GM18907 (cell line): Measurements from ENCODE around the gene PSG5.
"Not testable (repeated sequence)": the region's sequence is repeated elsewhere in the genome, so short reads cannot be mapped to it uniquely, and the experiment has no call there.

ENCODE experiments used
- ATAC-seq: cut with Tn5 transposase; IDR thresholded peaks from one replicate; pipeline ENCODE4 v1.9.1; 2021; ENCODE audit warnings: mild to moderate bottlenecking, moderate library complexity; ENCODE audit not compliant: unreplicated experiment

Gene PSG5

DNA sequence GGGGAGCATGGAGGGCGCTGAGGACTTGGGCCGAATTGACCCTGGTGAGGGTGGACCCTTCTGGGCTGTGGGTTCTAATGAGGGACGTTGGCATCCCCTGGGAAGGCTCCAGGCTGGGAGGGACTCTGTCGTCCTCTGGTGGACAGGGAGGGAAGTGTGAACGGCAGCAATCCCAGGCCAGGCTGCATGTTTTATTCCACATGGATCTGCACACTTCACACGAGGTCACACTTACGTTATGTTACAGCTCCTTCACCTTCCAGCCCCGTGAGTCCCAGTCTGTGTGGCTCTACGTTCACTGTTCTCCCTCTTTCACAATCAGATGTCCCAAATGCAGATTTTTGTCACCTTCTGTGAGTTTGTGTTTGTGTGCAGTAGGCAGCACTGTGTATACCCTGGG is 1.8 kb upstream of the PSG5 start:
- ATAC-seq: not testable (repeated sequence)

DNA sequence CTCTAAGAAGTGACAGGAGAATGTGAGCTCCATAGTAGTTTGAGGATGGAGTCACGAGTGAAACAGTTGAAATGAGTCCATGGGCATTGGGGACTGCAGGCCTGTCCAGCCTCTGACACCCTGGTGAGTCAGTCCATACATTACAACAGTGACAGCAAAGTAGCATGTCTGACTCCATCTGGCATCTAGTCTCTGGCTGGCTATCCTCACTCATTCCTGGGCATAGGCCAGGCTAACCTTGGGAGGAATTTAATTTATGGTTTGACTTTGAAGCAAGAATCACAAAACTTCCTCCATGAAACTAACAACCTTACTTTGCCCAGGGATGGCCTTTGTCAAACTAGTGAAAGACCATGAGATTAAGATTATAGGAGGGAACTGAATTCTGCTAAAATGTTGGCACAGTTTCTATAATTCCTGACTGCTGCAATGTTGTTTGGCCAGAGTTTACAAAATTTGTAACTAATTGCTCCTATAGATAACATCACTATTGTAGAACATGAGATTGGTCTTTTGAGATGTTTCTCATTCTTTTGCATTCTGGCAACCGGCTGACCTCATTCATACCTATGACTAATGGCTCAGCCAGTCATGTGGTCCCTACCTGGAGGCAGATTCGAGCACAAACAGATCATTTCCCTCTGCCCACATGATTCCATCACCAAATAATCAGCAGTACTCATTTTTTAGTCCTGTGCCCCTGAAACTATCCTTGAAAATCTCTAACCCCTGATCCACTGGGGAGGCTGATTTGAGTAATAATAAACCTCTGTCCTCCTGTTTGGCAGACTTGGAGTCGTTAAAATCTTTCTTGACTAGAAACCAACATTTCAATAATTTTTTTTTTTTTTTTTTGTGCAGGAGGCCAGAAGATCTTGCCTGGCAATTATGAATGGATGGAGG is 4.2 kb downstream of the PSG5 start:
- not testable (repeated sequence) for ATAC-seq

- not testable (repeated sequence) for ATAC-seq
These were observed 6.7 kb downstream of the PSG5 start for GRCh38 chr19:43179569-43180147.

DNA sequence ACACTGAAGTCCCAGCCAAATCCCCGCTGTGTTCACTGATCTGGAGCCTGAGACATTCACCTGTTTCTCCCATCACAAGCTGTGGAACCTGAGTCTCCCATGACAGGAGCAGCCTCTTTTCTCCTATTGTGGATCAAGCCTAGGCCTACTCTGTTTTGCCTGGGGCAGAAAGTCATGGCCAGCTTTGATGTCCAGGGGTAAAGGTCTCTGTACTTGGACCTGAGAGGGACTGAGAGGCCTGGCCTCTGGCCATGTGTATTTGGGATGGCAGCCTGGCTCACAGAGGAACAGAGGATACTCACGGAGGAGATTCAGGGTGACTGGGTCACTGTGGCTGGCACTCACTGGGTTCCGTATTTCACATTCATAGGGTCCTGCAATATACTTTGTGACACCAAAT is 7.8 kb downstream of the PSG5 start:
- not testable (repeated sequence) for ATAC-seq

DNA sequence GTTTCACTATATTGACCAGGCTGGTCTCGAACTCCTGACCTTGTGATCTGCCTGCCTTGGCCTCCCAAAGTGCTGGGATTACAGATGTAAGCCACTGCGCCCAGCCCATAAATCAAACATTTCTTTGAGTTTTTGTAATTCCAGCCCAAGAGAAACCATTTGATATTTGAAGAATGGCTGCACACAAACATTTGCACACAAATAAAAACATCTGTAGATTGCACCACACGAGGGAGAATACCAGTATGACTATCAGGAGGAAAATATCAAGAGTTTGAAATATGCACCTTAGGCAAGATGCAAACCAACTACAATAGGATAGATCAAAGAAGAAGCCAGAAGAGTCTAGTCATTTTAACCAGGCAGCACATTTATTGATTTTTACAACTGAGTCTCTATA is 20.4 kb downstream of the PSG5 start:
- ATAC-seq: not testable (repeated sequence)

DNA sequence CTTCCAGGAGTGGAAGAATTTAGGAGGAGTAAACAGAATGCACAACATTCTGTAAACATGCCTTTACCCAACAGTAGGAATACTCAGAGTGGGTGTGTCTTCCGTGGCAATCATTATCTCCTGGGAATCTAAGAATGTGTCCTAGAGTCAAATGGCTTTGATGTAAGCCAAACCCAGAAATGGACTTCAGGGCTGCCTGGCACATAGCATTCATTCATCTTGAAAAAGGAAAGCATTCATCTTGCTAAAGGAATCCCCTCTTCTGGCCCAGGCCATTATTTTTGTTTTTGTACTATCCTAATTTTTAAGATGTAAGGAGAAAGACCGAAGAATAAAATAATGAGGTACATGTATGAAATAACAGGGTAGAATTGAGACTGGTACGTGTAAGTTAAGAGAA is 23.2 kb downstream of the PSG5 start:
- not testable (repeated sequence) for ATAC-seq

DNA sequence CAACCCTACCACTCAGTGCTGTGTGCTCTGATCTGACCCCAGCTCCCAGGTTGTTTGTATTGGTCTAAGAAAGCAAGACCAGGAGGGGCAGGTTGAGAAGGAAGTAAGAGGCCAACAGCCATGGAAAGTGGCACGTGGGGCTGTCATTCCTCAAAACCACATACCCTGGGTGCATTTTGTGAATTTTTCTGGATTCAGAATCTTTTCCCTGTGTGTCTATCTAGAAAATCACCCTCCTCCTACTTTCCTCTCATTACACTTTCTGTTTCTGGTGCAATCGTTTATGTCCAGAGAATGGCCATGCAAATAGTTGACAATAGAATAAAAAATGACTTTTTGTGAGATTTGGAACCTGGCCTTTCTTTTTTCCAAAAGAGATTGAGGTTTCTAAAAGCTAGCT is 24.1 kb downstream of the PSG5 start:
- ATAC-seq: not testable (repeated sequence)

DNA sequence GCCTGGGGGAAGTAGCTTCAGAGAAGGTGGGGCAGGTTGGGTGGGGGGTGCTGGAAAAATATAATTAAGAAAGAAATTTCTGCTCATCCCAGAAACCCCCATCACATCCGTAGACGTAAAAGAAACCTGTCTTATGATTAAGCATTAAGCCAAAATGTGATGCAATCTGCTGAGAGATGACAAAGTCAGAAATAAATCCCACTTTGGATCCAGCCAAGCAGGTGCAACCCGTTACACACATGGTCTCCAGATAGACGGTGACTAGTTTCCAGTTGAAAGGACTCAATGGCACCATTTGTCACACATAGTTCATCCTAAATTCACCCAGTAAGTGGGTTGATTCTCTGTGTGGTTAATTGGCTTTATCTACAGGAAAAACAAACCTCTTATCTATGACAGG is 34.1 kb downstream of the PSG5 start:
- no peak for ATAC-seq

- not testable (repeated sequence) for ATAC-seq
These were observed 36.5 kb downstream of the PSG5 start for GRCh38 chr19:43149788-43150187.

DNA sequence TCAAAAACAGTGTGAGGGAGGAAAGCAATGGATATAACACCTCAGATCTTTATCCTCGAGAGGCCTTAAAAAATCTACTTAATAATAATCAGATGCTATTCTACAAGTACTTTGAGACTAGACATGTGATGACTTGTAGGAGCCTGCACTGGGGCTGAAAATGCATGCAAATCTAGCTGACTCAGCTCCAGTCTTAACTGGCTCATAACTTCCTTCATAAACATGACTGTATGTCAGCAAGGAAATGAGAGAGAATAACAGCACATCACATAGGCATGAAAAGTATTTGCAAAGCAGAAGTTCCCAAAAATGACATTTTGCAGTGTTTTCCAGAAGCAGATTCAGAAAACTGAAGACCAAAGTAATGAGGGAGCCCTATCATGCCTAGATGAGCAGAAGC is 38.1 kb downstream of the PSG5 start:
- ATAC-seq: no peak

DNA sequence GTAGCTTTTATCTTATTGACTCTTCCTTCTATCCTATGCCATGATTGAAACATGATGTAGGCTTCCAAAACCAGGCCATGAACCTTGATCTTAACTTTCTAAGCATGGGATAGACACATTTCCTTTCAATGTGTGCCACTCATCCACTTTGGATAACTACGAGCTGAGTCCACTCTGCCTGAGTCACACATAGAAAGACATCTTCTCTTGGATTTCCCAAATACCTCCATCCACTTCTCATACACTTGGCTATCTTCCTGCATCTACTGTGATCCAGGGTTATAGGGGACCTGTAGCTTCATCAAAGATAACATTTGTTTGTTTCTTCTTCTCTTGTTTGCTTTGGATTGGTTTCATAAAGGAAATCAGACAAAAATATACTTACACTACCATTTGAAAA is 44.6 kb downstream of the PSG5 start:
- not testable (repeated sequence) for ATAC-seq

GRCh38 chr19:43132696-43133095 is 53.6 kb downstream of the PSG5 start:
- no peak for ATAC-seq

DNA sequence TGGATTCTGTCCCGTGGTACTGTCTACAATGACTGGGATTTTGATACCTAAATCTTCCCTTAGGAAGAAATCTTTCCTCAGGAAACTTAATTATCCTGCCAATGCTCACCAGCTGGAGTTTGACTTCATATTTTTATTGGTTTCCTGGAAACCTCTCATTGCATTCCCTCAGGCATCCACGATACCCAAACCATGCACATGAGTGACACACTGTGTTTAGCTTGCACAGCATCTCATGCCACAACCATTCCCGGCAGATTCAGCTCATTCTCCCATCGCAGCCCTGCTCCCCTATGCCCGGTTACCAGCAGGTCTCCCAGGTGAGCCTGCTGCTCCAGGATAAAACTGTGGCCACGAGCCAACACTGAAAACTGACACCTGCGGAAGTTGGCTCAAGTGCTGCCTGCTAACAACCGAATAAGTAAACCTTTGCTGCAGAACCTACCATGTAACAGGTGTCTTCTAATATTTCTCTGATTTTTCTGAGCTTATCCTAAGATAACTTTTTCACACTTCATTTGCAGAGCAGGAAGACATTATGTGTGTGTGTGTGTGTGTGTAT is 55.0 kb downstream of the PSG5 start:
- ATAC-seq: not testable (repeated sequence)

DNA sequence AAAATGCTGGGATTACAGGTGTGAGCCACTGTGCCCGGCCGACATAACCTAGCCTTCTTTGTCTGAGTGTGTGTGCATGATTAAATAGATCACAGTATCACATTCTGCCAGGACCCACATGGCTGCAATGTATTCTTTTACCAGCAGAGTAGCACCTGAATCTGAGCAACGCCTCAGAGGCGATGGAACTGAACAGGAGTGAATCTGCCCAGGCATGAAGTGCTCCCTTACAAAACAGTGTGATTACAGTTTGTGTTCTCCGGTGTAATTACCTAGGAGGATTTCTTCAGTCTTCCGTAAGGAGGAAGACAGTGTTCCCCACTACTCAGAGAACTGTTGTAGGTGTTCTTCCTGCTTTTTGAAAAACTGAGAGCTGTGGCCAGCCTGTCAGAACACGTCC is 57.1 kb downstream of the PSG5 start:
- not testable (repeated sequence) for ATAC-seq

GRCh38 chr19:43127336-43127735 is 59.0 kb downstream of the PSG5 start:
- ATAC-seq: not testable (repeated sequence)

- ATAC-seq: no peak
These were observed 59.6 kb downstream of the PSG5 start for GRCh38 chr19:43126720-43127119.

DNA sequence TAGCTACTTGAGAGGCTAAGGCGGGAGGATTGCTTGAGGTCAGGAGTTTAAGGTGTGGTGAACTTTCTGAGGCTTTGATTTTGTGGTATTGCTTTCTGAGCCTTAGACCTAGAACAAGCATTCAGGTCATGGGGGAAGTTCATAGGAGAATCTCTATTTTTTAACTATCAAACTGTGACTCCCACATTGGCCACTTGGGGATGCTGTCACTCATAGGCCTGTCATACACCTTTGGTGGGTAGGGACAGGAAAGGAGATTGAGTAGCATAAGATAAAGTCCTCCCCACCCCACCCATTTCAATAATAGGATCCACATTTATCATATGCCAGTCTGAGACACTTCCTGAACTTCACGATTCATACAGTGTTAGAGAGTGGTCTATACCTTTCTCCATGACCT is 62.0 kb downstream of the PSG5 start:
- no peak for ATAC-seq

GRCh38 chr19:43120433-43121026 is 65.8 kb downstream of the PSG5 start:
- ATAC-seq: not testable (repeated sequence)

- not testable (repeated sequence) for ATAC-seq
These were observed 66.8 kb downstream of the PSG5 start for GRCh38 chr19:43119526-43119925.
